HG02610 (cell line): ENCODE results near the gene TBC1D1.

Experiments used
- ATAC-seq: cut with Tn5 transposase; IDR thresholded peaks from one replicate; pipeline ENCODE4 v1.9.1; 2021; ENCODE audit warnings: mild to moderate bottlenecking, moderate library complexity; ENCODE audit not compliant: unreplicated experiment

Gene TBC1D1

GRCh38 chr4:38092701-38093100, 201.8 kb downstream of the TBC1D1 start:
- ATAC-seq, result no peak

- ATAC-seq, result no peak
Observed at GRCh38 chr4:38094419-38094818, 203.5 kb downstream of the TBC1D1 start.

- ATAC-seq, result no peak
Observed at GRCh38 chr4:38095691-38096090, 204.8 kb downstream of the TBC1D1 start.

GRCh38 chr4:38097818-38098217, 206.9 kb downstream of the TBC1D1 start:
- no peak for ATAC-seq

GRCh38 chr4:38099020-38099600, 208.2 kb downstream of the TBC1D1 start:
- ATAC-seq, result no peak

- ATAC-seq, result no peak
Observed at GRCh38 chr4:38099908-38100407, 209.1 kb downstream of the TBC1D1 start.

GRCh38 chr4:38100474-38101255, 209.8 kb downstream of the TBC1D1 start:
- ATAC-seq, result no peak

GRCh38 chr4:38101563-38101962, 210.7 kb downstream of the TBC1D1 start:
- no peak for ATAC-seq

GRCh38 chr4:38102957-38103588, 212.2 kb downstream of the TBC1D1 start:
- no peak for ATAC-seq

- peak; percentile 95 for ATAC-seq
Observed at GRCh38 chr4:38105475-38106220, 214.8 kb downstream of the TBC1D1 start.

- ATAC-seq, result no peak
Observed at GRCh38 chr4:38106311-38106710, 215.4 kb downstream of the TBC1D1 start.

GRCh38 chr4:38106886-38107514, 216.1 kb downstream of the TBC1D1 start:
- ATAC-seq, result no peak

- ATAC-seq, result no peak
Observed at GRCh38 chr4:38107818-38108217, 216.9 kb downstream of the TBC1D1 start.

- no peak for ATAC-seq
Observed at GRCh38 chr4:38109370-38109769, 218.5 kb downstream of the TBC1D1 start.

GRCh38 chr4:38109896-38110295, 219.0 kb downstream of the TBC1D1 start:
- ATAC-seq, result no peak

- no peak for ATAC-seq
Observed at GRCh38 chr4:38111024-38111423, 220.1 kb downstream of the TBC1D1 start.

- ATAC-seq, result no peak
Observed at GRCh38 chr4:38111717-38112116, 220.8 kb downstream of the TBC1D1 start.

GRCh38 chr4:38113132-38113531, 222.2 kb downstream of the TBC1D1 start:
- ATAC-seq, result no peak

- ATAC-seq, result no peak
Observed at GRCh38 chr4:38113551-38113950, 222.7 kb downstream of the TBC1D1 start.

- no peak for ATAC-seq
Observed at GRCh38 chr4:38114386-38115150, 223.7 kb downstream of the TBC1D1 start.
